Measurements from ENCODE around the gene MACROH2A1.

- TF ChIP-seq CTCF (IDR thresholded peaks at IDR 0.05; ENCODE audit: borderline replicate concordance, extremely low read depth, low read length, poor library complexity, severe bottlenecking), result no peak
- TF ChIP-seq EZH2 (IDR thresholded peaks at IDR 0.05; ENCODE audit: borderline replicate concordance, low read depth, low read length, severe bottlenecking), result no peak
Measured at GRCh38 chr5:135382981-135383380, 16.1 kb downstream of the MACROH2A1 start.

Data from DND-41 (cell line).